OCI-LY1 (cell line): ENCODE measurements around the gene RHBDF2.

ENCODE experiments used
- H2AFZ ChIP-seq: fragments of 200-600 bp; sonication (generic), shearing (Covaris generic); 2 replicates; pipeline ENCODE4 v1.6.0; 2014; ENCODE audit warnings: antibody characterized with exemption, mild to moderate bottlenecking, low read length
- H3F3A ChIP-seq: fragments of 200-600 bp; sonication (generic), shearing (Covaris generic); 2 replicates; pipeline ENCODE4 v1.6.0; 2014; ENCODE audit warnings: mild to moderate bottlenecking, antibody characterized with exemption, low read length, moderate library complexity; ENCODE audit not compliant: insufficient read depth
- H3K27ac ChIP-seq: fragments of 200-600 bp; sonication (generic); 2 replicates; pipeline ENCODE4 v1.5.1; 2014; ENCODE audit warnings: low read length, mixed run types, mild to moderate bottlenecking, low read depth; ENCODE audit not compliant: poor library complexity, severe bottlenecking
- H3K27me3 ChIP-seq: fragments of 200-600 bp; sonication (generic); 2 replicates; pipeline ENCODE4 v1.6.0; 2014; ENCODE audit warnings: antibody characterized with exemption, mild to moderate bottlenecking, low read length, moderate library complexity; ENCODE audit not compliant: insufficient read depth
- H3K36me3 ChIP-seq: fragments of 200-600 bp; sonication (generic); 2 replicates; pipeline ENCODE4 v1.6.1; 2014; ENCODE audit warnings: mild to moderate bottlenecking, antibody characterized with exemption, low read length, moderate library complexity, mixed read lengths; ENCODE audit not compliant: insufficient read depth
- H3K4me1 ChIP-seq: fragments of 200-600 bp; sonication (generic); 2 replicates; pipeline ENCODE4 v1.5.1; 2014; ENCODE audit warnings: mild to moderate bottlenecking, low read length, moderate library complexity; ENCODE audit not compliant: insufficient read depth, severe bottlenecking
- H3K4me2 ChIP-seq: fragments of 200-600 bp; sonication (generic), shearing (Covaris generic); 2 replicates; pipeline ENCODE4 v1.6.1; 2014; ENCODE audit warnings: low read length
- H3K4me3 ChIP-seq: fragments of 200-600 bp; sonication (generic); 2 replicates; pipeline ENCODE4 v1.5.1; 2014; ENCODE audit warnings: low read length, low read depth, mild to moderate bottlenecking, mixed read lengths; ENCODE audit not compliant: poor library complexity, severe bottlenecking
- H3K79me2 ChIP-seq: fragments of 200-600 bp; shearing (Covaris generic); 2 replicates; pipeline ENCODE4 v1.6.1; 2016; ENCODE audit warnings: mixed run types, low read length, mixed read lengths; ENCODE audit not compliant: insufficient read depth
- H3K9ac ChIP-seq: fragments of 200-600 bp; sonication (generic), shearing (Covaris generic); 2 replicates; pipeline ENCODE4 v1.6.1; 2014; ENCODE audit warnings: mild to moderate bottlenecking, low read length, mixed read lengths
- H3K9me2 ChIP-seq: fragments of 200-600 bp; sonication (generic), shearing (Covaris generic); 2 replicates; pipeline ENCODE4 v1.6.1; 2014; ENCODE audit warnings: low read depth, mild to moderate bottlenecking, low read length, mixed read lengths
- H3K9me3 ChIP-seq: fragments of 200-600 bp; shearing (Covaris generic); 2 replicates; pipeline ENCODE4 v1.6.1; 2014; ENCODE audit warnings: low read length, mixed read lengths
- H4K20me1 ChIP-seq: fragments of 200-600 bp; sonication (generic), shearing (Covaris generic); 2 replicates; pipeline ENCODE4 v1.6.0; 2016; ENCODE audit warnings: mild to moderate bottlenecking, low read length; ENCODE audit not compliant: insufficient read depth
- EZH2 ChIP-seq: fragments of 200-600 bp; sonication (generic), shearing (Covaris generic); IDR thresholded peaks from 2 replicates; pipeline ENCODE4 v1.8.0; 2017; ENCODE audit warnings: borderline replicate concordance, mixed run types, mild to moderate bottlenecking, antibody characterized with exemption, low read length, moderate library complexity, mixed read lengths
- TF ChIP-seq, protein P1 (sequence below): fragments of 200-600 bp; sonication (generic), shearing (Covaris generic); IDR thresholded peaks from 2 replicates; pipeline ENCODE4 v1.5.1; 2017; ENCODE audit warnings: mild to moderate bottlenecking, antibody characterized with exemption, low read length, moderate library complexity, mixed read lengths

RHBDF2 gene

DNA sequence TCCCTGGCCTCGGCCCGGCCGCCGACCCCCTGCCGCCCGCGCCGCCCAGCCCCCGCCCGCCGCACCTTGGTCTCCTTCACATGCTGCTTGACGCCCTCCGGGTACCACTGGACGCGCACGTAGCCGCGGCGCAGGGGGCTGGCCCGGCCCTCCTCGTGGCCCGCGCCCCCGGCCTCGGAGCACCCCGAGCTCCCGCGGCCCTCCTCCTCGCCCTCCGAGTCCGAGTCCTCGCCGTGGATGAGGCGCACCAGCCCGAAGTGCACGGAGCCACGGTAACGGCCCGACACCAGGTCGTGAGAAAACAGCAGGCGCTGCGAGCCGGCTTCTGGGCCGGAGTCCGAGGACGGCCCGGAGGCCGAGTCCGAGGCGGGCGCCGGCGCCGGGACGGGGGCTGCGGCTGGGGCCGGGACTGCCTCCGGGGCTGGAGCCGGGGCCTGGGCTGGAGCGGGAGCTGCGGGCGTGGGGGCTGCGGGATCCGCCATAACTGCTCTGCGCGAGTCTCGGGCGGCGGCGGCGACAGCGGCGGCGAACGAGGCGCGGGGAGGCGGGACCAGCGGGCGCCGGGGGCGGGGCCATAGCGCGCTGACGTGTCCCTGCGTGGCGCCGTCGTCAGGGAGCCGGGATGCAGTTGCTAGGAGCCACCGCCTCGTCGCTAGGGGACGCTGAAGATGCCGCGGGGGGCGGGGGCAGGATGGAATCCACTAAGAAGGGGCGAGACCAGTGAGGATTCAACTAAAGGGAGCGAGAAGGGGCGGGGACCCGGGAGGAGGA is 48.4 kb downstream of the RHBDF2 start, which contains the start of gene UBE2O:
TSS of gene UBE2O (minus strand) at position 493 of the 771 bp plus-strand sequence. CDS start at position 482, 11 bp downstream.
- TF ChIP-seq EZH2: no peak
- TF ChIP-seq, protein P1, sequence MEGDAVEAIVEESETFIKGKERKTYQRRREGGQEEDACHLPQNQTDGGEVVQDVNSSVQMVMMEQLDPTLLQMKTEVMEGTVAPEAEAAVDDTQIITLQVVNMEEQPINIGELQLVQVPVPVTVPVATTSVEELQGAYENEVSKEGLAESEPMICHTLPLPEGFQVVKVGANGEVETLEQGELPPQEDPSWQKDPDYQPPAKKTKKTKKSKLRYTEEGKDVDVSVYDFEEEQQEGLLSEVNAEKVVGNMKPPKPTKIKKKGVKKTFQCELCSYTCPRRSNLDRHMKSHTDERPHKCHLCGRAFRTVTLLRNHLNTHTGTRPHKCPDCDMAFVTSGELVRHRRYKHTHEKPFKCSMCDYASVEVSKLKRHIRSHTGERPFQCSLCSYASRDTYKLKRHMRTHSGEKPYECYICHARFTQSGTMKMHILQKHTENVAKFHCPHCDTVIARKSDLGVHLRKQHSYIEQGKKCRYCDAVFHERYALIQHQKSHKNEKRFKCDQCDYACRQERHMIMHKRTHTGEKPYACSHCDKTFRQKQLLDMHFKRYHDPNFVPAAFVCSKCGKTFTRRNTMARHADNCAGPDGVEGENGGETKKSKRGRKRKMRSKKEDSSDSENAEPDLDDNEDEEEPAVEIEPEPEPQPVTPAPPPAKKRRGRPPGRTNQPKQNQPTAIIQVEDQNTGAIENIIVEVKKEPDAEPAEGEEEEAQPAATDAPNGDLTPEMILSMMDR: peak; percentile 45
- Histone ChIP-seq H3K4me3 (peak within 1 kb of the TSS; percentile 96), H3K9me3 (no peaks in the 10 kb centered on the region), H3K27ac (no peak within 1 kb of the TSS), H3K9ac (peak within 1 kb of the TSS; percentile 94), H3K9me2 (no peaks in the 10 kb centered on the region), H3F3A (no peaks in the 10 kb centered on the region), H3K4me1 (peaks cover 24% of the 10 kb centered on the region), H4K20me1 (no peaks in the 10 kb centered on the region), H3K27me3 (peaks cover under 1% of the 10 kb centered on the region; the same call in 1 of the 2 replicates), H3K4me2 (peak within 1 kb of the TSS; percentile 95), H2AFZ (no peak within 1 kb of the TSS), H3K79me2 (no peaks in the 10 kb centered on the region), H3K36me3 (no peaks in the 10 kb centered on the region; the same call in 1 of the 2 replicates)

DNA sequence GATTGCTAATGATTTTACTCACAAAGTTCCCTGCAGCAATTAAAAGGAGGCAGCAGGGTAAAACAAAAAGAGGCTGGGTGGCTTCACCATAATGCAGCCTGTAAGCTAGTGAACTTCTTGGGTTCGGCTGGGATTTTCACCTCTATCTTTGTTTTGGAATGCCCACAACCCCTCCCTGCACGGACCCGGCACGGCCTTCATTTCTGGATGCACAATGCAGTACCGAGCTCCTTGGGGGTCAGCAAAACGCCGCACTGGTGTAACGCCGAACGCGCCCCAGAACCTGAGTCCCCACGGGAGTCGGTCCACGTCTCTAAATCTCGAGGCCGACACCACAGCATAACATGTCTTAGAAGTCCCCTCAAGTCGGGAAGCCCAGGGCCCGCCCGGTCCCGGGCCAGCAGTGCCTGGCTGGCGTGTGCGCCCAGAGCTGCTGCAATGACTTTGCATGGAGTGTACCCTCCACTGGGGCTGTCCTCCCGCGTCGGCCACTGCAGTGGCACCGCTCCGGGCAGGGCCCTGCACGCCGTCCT is 49.0 kb downstream of the RHBDF2 start:
- H3K4me2 ChIP-seq: peak overlapping the region; percentile 95
- H3K9me3 ChIP-seq: no peaks in the 10 kb centered on the region
- H4K20me1 ChIP-seq: no peaks in the 10 kb centered on the region
- no peaks in the 10 kb centered on the region for H3K79me2 ChIP-seq
- TF ChIP-seq, protein P1: no peak
- no peak for TF ChIP-seq EZH2
- peaks cover 6% of the 10 kb centered on the region; the same call in 1 of the 2 replicates for H3K27me3 ChIP-seq
- H2AFZ ChIP-seq: no peak overlapping the region
- H3K27ac ChIP-seq: no peak overlapping the region
- H3F3A ChIP-seq: no peaks in the 10 kb centered on the region
- no peaks in the 10 kb centered on the region for H3K9me2 ChIP-seq
- H3K9ac ChIP-seq: peak overlapping the region; percentile 94
- peaks cover 24% of the 10 kb centered on the region for H3K4me1 ChIP-seq
- H3K4me3 ChIP-seq: peak overlapping the region; percentile 96
- H3K36me3 ChIP-seq: no peaks in the 10 kb centered on the region; the same call in 1 of the 2 replicates

DNA sequence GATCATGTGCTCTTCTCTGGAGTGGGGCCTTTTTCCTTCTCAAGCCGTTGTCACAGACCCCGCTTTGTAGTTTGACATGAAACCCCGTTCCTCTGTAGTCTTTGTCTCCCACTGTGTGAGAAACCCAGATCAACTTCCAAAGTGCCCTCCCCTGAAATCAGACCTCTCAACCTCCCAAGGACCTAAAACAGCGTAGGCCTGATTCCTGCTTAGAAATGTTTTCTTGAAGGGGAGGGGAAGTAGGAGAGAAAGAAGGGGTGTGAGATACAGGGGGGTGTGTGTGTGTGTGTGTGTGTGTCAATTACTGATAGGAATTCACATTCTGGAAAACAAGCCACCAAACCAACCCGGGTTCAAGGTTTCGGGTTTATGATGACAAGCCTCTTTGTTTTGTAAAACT is 49.7 kb downstream of the RHBDF2 start:
- H3K9me2 ChIP-seq: no peaks in the 10 kb centered on the region
- no peaks in the 10 kb centered on the region for H3K9me3 ChIP-seq
- H3K4me3 ChIP-seq: peak overlapping the region; percentile 96
- no peaks in the 10 kb centered on the region for H3F3A ChIP-seq
- peaks cover 12% of the 10 kb centered on the region for H3K27me3 ChIP-seq
- peak overlapping the region; percentile 95 for H3K4me2 ChIP-seq
- H3K27ac ChIP-seq: no peak overlapping the region
- no peak overlapping the region for H2AFZ ChIP-seq
- no peaks in the 10 kb centered on the region for H4K20me1 ChIP-seq
- H3K9ac ChIP-seq: peak overlapping the region; percentile 94
- no peaks in the 10 kb centered on the region for H3K79me2 ChIP-seq
- no peaks in the 10 kb centered on the region; the same call in 1 of the 2 replicates for H3K36me3 ChIP-seq
- TF ChIP-seq, protein P1: no peak
- no peak for TF ChIP-seq EZH2
- peaks cover 28% of the 10 kb centered on the region for H3K4me1 ChIP-seq
